ENCODE data around the gene NECAB3. TPM values are rescaled to one million over a fixed set of nuclear protein-coding genes. Genes with fewer than 3 reads are reported as not detected.

The NECAB3 gene
- total and polyA plus RNA-seq, 2 of the 13 experiments (the other 11 are each of a cell fraction or from before 2014, with no cell fraction given): 61.5 to 65.5 TPM

DNA sequence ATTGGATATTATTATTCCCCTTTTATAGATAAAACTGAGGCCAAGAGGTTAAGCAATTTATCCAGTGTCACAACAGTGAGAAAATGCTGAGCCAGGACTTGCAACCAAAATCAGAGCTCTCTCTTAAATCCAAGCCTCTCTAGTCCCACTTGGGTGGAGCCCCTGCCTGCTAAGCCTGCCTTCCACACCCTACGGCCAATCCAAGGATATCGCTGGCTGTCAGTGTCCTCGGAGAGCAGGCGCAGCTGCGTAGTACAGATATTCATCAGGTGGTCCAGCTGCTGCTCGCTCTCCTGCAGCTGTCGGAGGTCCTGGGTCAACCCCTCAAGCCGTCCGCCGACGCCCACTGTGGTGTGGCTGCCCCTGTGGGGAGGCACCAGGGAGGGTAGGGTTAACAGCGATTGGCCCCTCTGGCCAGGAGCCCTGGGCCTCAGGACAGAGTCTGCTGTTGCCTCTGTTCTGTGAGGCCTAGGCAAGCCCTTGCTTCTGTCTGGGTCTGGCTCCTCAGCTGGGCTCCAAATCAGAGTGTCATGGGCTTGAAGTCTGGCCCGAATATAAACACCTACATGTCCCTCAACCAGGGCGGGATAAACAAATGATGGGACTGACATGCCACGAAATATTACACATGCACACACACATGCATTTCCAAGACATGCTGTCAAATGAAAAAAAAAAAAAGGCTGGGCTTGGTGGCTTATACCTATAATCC is 3.9 kb upstream of the NECAB3 start:
- 98% methylated on average over 15 of the region's 15 CpGs for WGBS (ENCODE audit: low lambda C conversion rate)
- POLR2A ChIA-PET: interaction anchor here (1.0 kb wide), 1 partner anchor 15 kb away, joined by 3 read pairs; no protein-coding TSS in a partner anchor
- H2AFZ ChIP-seq (ENCODE audit: low read length): no peak overlapping the region
- H3K9me3 ChIP-seq (ENCODE audit: low read length): no peaks in the 10 kb centered on the region
- H3K4me2 ChIP-seq (ENCODE audit: low read depth, low read length): no peak overlapping the region
- intact Hi-C loops (cut with micrococcal nuclease; ENCODE audit: unreplicated experiment): no loop called here
- FAIRE-seq (no peak), DNase-seq (ENCODE audit: low spot score) (no peak), ATAC-seq (no peak)
- no peak overlapping the region for H3K27ac ChIP-seq (ENCODE audit: extremely low read length, insufficient read depth, low read length)
- no TSS peak for BruUV-seq (replicated peaks)
- H3K4me1 ChIP-seq (ENCODE audit: insufficient read depth, low read length): peaks cover 17% of the 10 kb centered on the region
- no peak overlapping the region for H3K4me3 ChIP-seq (replicated peaks in 1 of 3; ENCODE audit: insufficient read depth in 1 of 3, low read depth in 2 of 3, low read length in 3 of 3)
- no peaks in the 10 kb centered on the region for H4K20me1 ChIP-seq (ENCODE audit: insufficient read depth, low read length)
- peaks cover 12% of the 10 kb centered on the region for H3K79me2 ChIP-seq (ENCODE audit: insufficient read depth, low read length)
- peaks cover 0 to 3% of the 10 kb centered on the region in 2 experiments; a peak in 1 of 5 replicates for H3K27me3 ChIP-seq (ENCODE audit: control insufficient read depth in 1 of 2, insufficient read depth in 2 of 2, low read length in 2 of 2)
- in situ Hi-C loops (cut with HindIII; ENCODE audit: extremely low pct_ligation_motif_present, low pct_unique_long_range_greater_than_20kb): no loop called here
- peaks cover 9 to 28% of the 10 kb centered on the region in 2 experiments; a peak in 4 of 5 replicates for H3K36me3 ChIP-seq (replicated peaks in 1 of 2; ENCODE audit: control insufficient read depth in 1 of 2, insufficient read depth in 2 of 2, low read length in 2 of 2)
- H3K9ac ChIP-seq (ENCODE audit: insufficient read depth, low read depth, low read length): no peak overlapping the region
- CTCF ChIA-PET (ENCODE audit: low intra/inter-chr PET ratio, low total read pairs): no interaction called here
- TF ChIP-seq MAFF (IDR thresholded peaks at IDR 0.05; ENCODE audit: low read depth, low read length) (no peak), ZFP90 (CRISPR knock-in tag; IDR thresholded peaks at IDR 0.05; ENCODE audit: borderline replicate concordance) (no peak), POLR2A (IDR thresholded peaks at IDR 0.05; ENCODE audit: insufficient read depth in 1 of 2, low read depth in 2 of 2, low read length in 2 of 2) (0 out of 4 replicates have a peak, but pooled peaks of 1 of the 2 experiments have one; percentile 9), CAMTA2 (CRISPR knock-in tag; IDR thresholded peaks at IDR 0.05; ENCODE audit: borderline replicate concordance) (no peak), AGO2 (optimal IDR thresholded peaks at IDR 0.05; ENCODE audit: low read depth, low read length) (peak; percentile 70), SSRP1 (CRISPR knock-in tag; IDR thresholded peaks at IDR 0.05) (no peak), ZNF660 (CRISPR knock-in tag; IDR thresholded peaks at IDR 0.05; ENCODE audit: borderline replicate concordance, low read depth) (no peak), FIP1L1 (IDR thresholded peaks at IDR 0.05; ENCODE audit: borderline replicate concordance, insufficient read depth, low read depth, low read length) (no peak), KLF13 (CRISPR knock-in tag; IDR thresholded peaks at IDR 0.05) (no peak), ZNF891 (CRISPR knock-in tag; IDR thresholded peaks at IDR 0.05) (no peak)
- TF ChIP-seq, protein P1, sequence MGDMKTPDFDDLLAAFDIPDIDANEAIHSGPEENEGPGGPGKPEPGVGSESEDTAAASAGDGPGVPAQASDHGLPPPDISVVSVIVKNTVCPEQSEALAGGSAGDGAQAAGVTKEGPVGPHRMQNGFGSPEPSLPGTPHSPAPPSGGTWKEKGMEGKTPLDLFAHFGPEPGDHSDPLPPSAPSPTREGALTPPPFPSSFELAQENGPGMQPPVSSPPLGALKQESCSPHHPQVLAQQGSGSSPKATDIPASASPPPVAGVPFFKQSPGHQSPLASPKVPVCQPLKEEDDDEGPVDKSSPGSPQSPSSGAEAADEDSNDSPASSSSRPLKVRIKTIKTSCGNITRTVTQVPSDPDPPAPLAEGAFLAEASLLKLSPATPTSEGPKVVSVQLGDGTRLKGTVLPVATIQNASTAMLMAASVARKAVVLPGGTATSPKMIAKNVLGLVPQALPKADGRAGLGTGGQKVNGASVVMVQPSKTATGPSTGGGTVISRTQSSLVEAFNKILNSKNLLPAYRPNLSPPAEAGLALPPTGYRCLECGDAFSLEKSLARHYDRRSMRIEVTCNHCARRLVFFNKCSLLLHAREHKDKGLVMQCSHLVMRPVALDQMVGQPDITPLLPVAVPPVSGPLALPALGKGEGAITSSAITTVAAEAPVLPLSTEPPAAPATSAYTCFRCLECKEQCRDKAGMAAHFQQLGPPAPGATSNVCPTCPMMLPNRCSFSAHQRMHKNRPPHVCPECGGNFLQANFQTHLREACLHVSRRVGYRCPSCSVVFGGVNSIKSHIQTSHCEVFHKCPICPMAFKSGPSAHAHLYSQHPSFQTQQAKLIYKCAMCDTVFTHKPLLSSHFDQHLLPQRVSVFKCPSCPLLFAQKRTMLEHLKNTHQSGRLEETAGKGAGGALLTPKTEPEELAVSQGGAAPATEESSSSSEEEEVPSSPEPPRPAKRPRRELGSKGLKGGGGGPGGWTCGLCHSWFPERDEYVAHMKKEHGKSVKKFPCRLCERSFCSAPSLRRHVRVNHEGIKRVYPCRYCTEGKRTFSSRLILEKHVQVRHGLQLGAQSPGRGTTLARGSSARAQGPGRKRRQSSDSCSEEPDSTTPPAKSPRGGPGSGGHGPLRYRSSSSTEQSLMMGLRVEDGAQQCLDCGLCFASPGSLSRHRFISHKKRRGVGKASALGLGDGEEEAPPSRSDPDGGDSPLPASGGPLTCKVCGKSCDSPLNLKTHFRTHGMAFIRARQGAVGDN (CRISPR knock-in tag; IDR thresholded peaks at IDR 0.05): 0 out of 2 replicates have a peak, but pooled peaks have one; percentile 12
- TF ChIP-seq, protein P2, sequence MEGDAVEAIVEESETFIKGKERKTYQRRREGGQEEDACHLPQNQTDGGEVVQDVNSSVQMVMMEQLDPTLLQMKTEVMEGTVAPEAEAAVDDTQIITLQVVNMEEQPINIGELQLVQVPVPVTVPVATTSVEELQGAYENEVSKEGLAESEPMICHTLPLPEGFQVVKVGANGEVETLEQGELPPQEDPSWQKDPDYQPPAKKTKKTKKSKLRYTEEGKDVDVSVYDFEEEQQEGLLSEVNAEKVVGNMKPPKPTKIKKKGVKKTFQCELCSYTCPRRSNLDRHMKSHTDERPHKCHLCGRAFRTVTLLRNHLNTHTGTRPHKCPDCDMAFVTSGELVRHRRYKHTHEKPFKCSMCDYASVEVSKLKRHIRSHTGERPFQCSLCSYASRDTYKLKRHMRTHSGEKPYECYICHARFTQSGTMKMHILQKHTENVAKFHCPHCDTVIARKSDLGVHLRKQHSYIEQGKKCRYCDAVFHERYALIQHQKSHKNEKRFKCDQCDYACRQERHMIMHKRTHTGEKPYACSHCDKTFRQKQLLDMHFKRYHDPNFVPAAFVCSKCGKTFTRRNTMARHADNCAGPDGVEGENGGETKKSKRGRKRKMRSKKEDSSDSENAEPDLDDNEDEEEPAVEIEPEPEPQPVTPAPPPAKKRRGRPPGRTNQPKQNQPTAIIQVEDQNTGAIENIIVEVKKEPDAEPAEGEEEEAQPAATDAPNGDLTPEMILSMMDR (CRISPR knock-in tag; IDR thresholded peaks at IDR 0.05): no peak
- TF ChIP-seq, protein P3, sequence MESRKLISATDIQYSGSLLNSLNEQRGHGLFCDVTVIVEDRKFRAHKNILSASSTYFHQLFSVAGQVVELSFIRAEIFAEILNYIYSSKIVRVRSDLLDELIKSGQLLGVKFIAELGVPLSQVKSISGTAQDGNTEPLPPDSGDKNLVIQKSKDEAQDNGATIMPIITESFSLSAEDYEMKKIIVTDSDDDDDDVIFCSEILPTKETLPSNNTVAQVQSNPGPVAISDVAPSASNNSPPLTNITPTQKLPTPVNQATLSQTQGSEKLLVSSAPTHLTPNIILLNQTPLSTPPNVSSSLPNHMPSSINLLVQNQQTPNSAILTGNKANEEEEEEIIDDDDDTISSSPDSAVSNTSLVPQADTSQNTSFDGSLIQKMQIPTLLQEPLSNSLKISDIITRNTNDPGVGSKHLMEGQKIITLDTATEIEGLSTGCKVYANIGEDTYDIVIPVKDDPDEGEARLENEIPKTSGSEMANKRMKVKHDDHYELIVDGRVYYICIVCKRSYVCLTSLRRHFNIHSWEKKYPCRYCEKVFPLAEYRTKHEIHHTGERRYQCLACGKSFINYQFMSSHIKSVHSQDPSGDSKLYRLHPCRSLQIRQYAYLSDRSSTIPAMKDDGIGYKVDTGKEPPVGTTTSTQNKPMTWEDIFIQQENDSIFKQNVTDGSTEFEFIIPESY (CRISPR knock-in tag; IDR thresholded peaks at IDR 0.05): no peak
- TF ChIP-seq, protein P4, sequence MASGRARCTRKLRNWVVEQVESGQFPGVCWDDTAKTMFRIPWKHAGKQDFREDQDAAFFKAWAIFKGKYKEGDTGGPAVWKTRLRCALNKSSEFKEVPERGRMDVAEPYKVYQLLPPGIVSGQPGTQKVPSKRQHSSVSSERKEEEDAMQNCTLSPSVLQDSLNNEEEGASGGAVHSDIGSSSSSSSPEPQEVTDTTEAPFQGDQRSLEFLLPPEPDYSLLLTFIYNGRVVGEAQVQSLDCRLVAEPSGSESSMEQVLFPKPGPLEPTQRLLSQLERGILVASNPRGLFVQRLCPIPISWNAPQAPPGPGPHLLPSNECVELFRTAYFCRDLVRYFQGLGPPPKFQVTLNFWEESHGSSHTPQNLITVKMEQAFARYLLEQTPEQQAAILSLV (CRISPR knock-in tag; IDR thresholded peaks at IDR 0.05; ENCODE audit: borderline replicate concordance): no peak
